ENCODE results near the gene LRP3. TPM values are rescaled to one million over a fixed set of nuclear protein-coding genes. Genes with fewer than 3 reads are reported as not detected.

Gene LRP3
- total RNA-seq, 1 donor from 2014 or later, result 28.8 TPM

- TF ChIP-seq CTCF (IDR thresholded peaks at IDR 0.05), result no peak
- Histone ChIP-seq H3K9me3 (no peaks in the 10 kb centered on the region), H3K27me3 (no peaks in the 10 kb centered on the region), H3K27ac (no peak overlapping the region), H3K36me3 (peaks cover 11 to 22% of the 10 kb centered on the region in 2 donors), H3K4me1 (no peaks in the 10 kb centered on the region), H3K4me3 (no peak overlapping the region)
- no peak for DNase-seq (ENCODE audit: low spot score in 2 of 2)
- intact Hi-C loops (cut with DNase I), result no loop called here
Observed at GRCh38 chr19:33210266-33210940, 16.3 kb downstream of the LRP3 start.

- peaks cover 5 to 7% of the 10 kb centered on the region in 2 donors for H3K36me3 ChIP-seq
- DNase-seq (ENCODE audit: low spot score in 2 of 2), result no peak
- no peak overlapping the region for H3K4me3 ChIP-seq
- no peaks in the 10 kb centered on the region for H3K9me3 ChIP-seq
- intact Hi-C loops (cut with DNase I), result no loop called here
- no peaks in the 10 kb centered on the region for H3K4me1 ChIP-seq
- no peak overlapping the region for H3K27ac ChIP-seq
- no peaks in the 10 kb centered on the region for H3K27me3 ChIP-seq
- no peak for TF ChIP-seq CTCF (IDR thresholded peaks at IDR 0.05)
Observed at GRCh38 chr19:33211794-33212435, 17.8 kb downstream of the LRP3 start.

- no peaks in the 10 kb centered on the region for H3K4me1 ChIP-seq
- H3K9me3 ChIP-seq, result no peaks in the 10 kb centered on the region
- no peaks in the 10 kb centered on the region for H3K27me3 ChIP-seq
- no peak for DNase-seq (ENCODE audit: low spot score in 2 of 2)
- TF ChIP-seq CTCF (IDR thresholded peaks at IDR 0.05), result no peak
- no peak overlapping the region for H3K27ac ChIP-seq
- no peak overlapping the region for H3K4me3 ChIP-seq
- no peaks in the 10 kb centered on the region for H3K36me3 ChIP-seq
- intact Hi-C loops (cut with DNase I), result no loop called here
Observed at GRCh38 chr19:33212436-33213172, 18.5 kb downstream of the LRP3 start.

- intact Hi-C loops (cut with DNase I), result no loop called here
- no peak for TF ChIP-seq CTCF (IDR thresholded peaks at IDR 0.05)
- H3K4me1 ChIP-seq, result no peaks in the 10 kb centered on the region
Observed at GRCh38 chr19:33214596-33214995, 20.5 kb downstream of the LRP3 start.

GRCh38 chr19:33215438-33216197, 21.5 kb downstream of the LRP3 start:
- no peak overlapping the region for H3K27ac ChIP-seq
- no peaks in the 10 kb centered on the region for H3K9me3 ChIP-seq
- no peaks in the 10 kb centered on the region for H3K4me1 ChIP-seq
- DNase-seq (ENCODE audit: low spot score in 2 of 2), result no peak
- no peaks in the 10 kb centered on the region for H3K36me3 ChIP-seq
- no peak for TF ChIP-seq CTCF (IDR thresholded peaks at IDR 0.05)
- intact Hi-C loops (cut with DNase I), result no loop called here
- no peak overlapping the region for H3K4me3 ChIP-seq
- H3K27me3 ChIP-seq, result no peaks in the 10 kb centered on the region

More at GRCh38 chr19:33214596-33214995, 20.5 kb downstream of the LRP3 start:
- no peaks in the 10 kb centered on the region for H3K9me3 ChIP-seq
- H3K36me3 ChIP-seq, result no peaks in the 10 kb centered on the region
- no peak overlapping the region for H3K27ac ChIP-seq
- no peak overlapping the region for H3K4me3 ChIP-seq
- no peak for DNase-seq (ENCODE audit: low spot score in 2 of 2)
- H3K27me3 ChIP-seq, result no peaks in the 10 kb centered on the region
